Suprapubic skin (tissue), 4 donors: ENCODE measurements around the gene ELMO3. TPM values are rescaled to one million over a fixed set of nuclear protein-coding genes. Genes with fewer than 3 reads are reported as not detected.

Experiments used
- DNase-seq, 2 donors: peaks; one replicate each; pipeline ENCODE4 v3.0.0-alpha.2; 2019; ENCODE audit warnings: low spot score in 2 of 2
- H3K27ac ChIP-seq: fragments of 200-600 bp; sonication (generic); one replicate; pipeline ENCODE4 v1.5.1; 2019
- H3K27me3 ChIP-seq: fragments of 200-600 bp; sonication (generic); one replicate; pipeline ENCODE4 v1.5.1; 2019
- H3K36me3 ChIP-seq: fragments of 200-600 bp; sonication (generic); one replicate; pipeline ENCODE4 v1.5.1; 2019
- H3K4me1 ChIP-seq: fragments of 200-600 bp; sonication (generic); one replicate; pipeline ENCODE4 v1.5.1; 2019
- H3K4me3 ChIP-seq: fragments of 200-600 bp; sonication (generic); one replicate; pipeline ENCODE4 v1.5.1; 2019; ENCODE audit warnings: mild to moderate bottlenecking
- H3K9me3 ChIP-seq: fragments of 200-600 bp; sonication (generic); one replicate; pipeline ENCODE4 v1.5.1; 2019
- CTCF ChIP-seq, 2 donors: fragments of 200-600 bp in 1 of 2; fragments of 450-650 bp in 1 of 2; sonication (generic) in 1 of 2; IDR thresholded peaks; one replicate each; pipeline ENCODE4 v1.5.1; 2016 to 2019; ENCODE audit warnings: antibody characterized with exemption in 2 of 2, mild to moderate bottlenecking in 1 of 2, moderate library complexity in 1 of 2
- EP300 ChIP-seq: sonication (generic); formaldehyde crosslinking; IDR thresholded peaks from one replicate; pipeline ENCODE4 v1.6.1; 2017; ENCODE audit warnings: antibody characterized with exemption
- POLR2A ChIP-seq, 2 donors: fragments of 450-650 bp; IDR thresholded peaks; one replicate each; pipeline ENCODE4 v1.6.1; 2017; ENCODE audit warnings: antibody characterized with exemption in 2 of 2, mild to moderate bottlenecking in 2 of 2, moderate library complexity in 2 of 2
- POLR2AphosphoS5 ChIP-seq, 3 donors: sonication (generic); formaldehyde crosslinking; IDR thresholded peaks; one replicate each; pipeline ENCODE4 v1.6.1; 2017; ENCODE audit warnings: antibody characterized with exemption in 3 of 3
- WGBS: methylation state at CpG from one replicate; pipeline ENCODE4 v1.1.5; 2018; 5-methylcytosine and 5-hydroxymethylcytosine counted together
- total RNA-seq, 4 donors: library from RNA; depleted of rRNA; stranded (reverse); fragments of >200 nt; gene quantifications; one replicate each; pipeline ENCODE4 v1.1.0, GENCODE V29; 2016

ELMO3 gene
- total RNA-seq, 4 donors from 2014 or later, result 48.0 to 77.6 (median 56.7) TPM

GRCh38 chr16:67170949-67171649 is 27.8 kb upstream of the ELMO3 start:
- DNase-seq, result no peak
- 30% methylated on average over 14 of the region's 14 CpGs for WGBS
- Histone ChIP-seq H3K4me1 (peaks cover 66% of the 10 kb centered on the region), H3K27ac (peak overlapping the region; percentile 94), H3K4me3 (peak overlapping the region; percentile 56), H3K36me3 (peaks cover 15% of the 10 kb centered on the region), H3K27me3 (no peaks in the 10 kb centered on the region), H3K9me3 (no peaks in the 10 kb centered on the region)
- TF ChIP-seq EP300 (no peak), CTCF (IDR thresholded peaks at IDR 0.05) (no peak), POLR2AphosphoS5 (IDR thresholded peaks at IDR 0.05) (no peak), POLR2A (IDR thresholded peaks at IDR 0.05) (no peak)

- Histone ChIP-seq H3K4me3 (peak overlapping the region; percentile 60), H3K36me3 (no peaks in the 10 kb centered on the region), H3K9me3 (no peaks in the 10 kb centered on the region), H3K4me1 (peaks cover 76% of the 10 kb centered on the region), H3K27ac (peak overlapping the region; percentile 91), H3K27me3 (no peaks in the 10 kb centered on the region)
- no peak for DNase-seq
- 94% methylated on average over 1 of the region's 1 CpG for WGBS
- no peak for TF ChIP-seq CTCF (IDR thresholded peaks at IDR 0.05)
- no peak for TF ChIP-seq EP300
- TF ChIP-seq POLR2AphosphoS5 (IDR thresholded peaks at IDR 0.05), result no peak
- no peak for TF ChIP-seq POLR2A (IDR thresholded peaks at IDR 0.05)
Measured at GRCh38 chr16:67173323-67173722, 25.6 kb upstream of the ELMO3 start.

GRCh38 chr16:67173808-67174705 is 24.9 kb upstream of the ELMO3 start:
- Histone ChIP-seq H3K36me3 (no peaks in the 10 kb centered on the region), H3K9me3 (no peaks in the 10 kb centered on the region), H3K27ac (peak overlapping the region; percentile 91), H3K4me1 (peaks cover 79% of the 10 kb centered on the region), H3K4me3 (peak overlapping the region; percentile 60), H3K27me3 (no peaks in the 10 kb centered on the region)
- WGBS, result 2% methylated on average over 42 of the region's 71 CpGs
- TF ChIP-seq POLR2A (IDR thresholded peaks at IDR 0.05), result no peak
- TF ChIP-seq EP300, result peak; percentile 19
- peak; percentile 4 to 48 for TF ChIP-seq CTCF (IDR thresholded peaks at IDR 0.05)
- TF ChIP-seq POLR2AphosphoS5 (IDR thresholded peaks at IDR 0.05), result peak in 2 of 3 donors; percentile 25 to 50
- DNase-seq, result peak in 1 of 2 donors; percentile 91

- TF ChIP-seq POLR2A (IDR thresholded peaks at IDR 0.05) (no peak), CTCF (IDR thresholded peaks at IDR 0.05) (no peak), EP300 (no peak), POLR2AphosphoS5 (IDR thresholded peaks at IDR 0.05) (no peak)
- H3K9me3 ChIP-seq, result no peaks in the 10 kb centered on the region
- no peaks in the 10 kb centered on the region for H3K27me3 ChIP-seq
- H3K27ac ChIP-seq, result peak overlapping the region; percentile 91
- no peak for DNase-seq
- H3K36me3 ChIP-seq, result no peaks in the 10 kb centered on the region
- H3K4me3 ChIP-seq, result peak overlapping the region; percentile 60
- WGBS, result 38% methylated on average over 21 of the region's 31 CpGs
- peaks cover 79% of the 10 kb centered on the region for H3K4me1 ChIP-seq
Measured at GRCh38 chr16:67174706-67175231, 24.2 kb upstream of the ELMO3 start.

- 82% methylated on average over 11 of the region's 12 CpGs for WGBS
- no peak for TF ChIP-seq EP300
- TF ChIP-seq POLR2AphosphoS5 (IDR thresholded peaks at IDR 0.05), result no peak
- no peak for TF ChIP-seq POLR2A (IDR thresholded peaks at IDR 0.05)
- no peak for TF ChIP-seq CTCF (IDR thresholded peaks at IDR 0.05)
- Histone ChIP-seq H3K36me3 (no peaks in the 10 kb centered on the region), H3K9me3 (no peaks in the 10 kb centered on the region), H3K27ac (no peak overlapping the region), H3K4me3 (no peak overlapping the region), H3K4me1 (peaks cover 60% of the 10 kb centered on the region), H3K27me3 (no peaks in the 10 kb centered on the region)
- no peak for DNase-seq
Measured at GRCh38 chr16:67176662-67177061, 22.3 kb upstream of the ELMO3 start.
